Measurements from ENCODE around the gene NRBF2. TPM values are rescaled to one million over a fixed set of nuclear protein-coding genes. Genes with fewer than 3 reads are reported as not detected.
A peak's percentile ranks its signal among the peaks of the same experiment; 100 is the strongest.

NRBF2 gene
- polyA plus RNA-seq, 2 of the 4 experiments (the other 2 are of a cell fraction), result 16.6 to 27.6 TPM

DNA sequence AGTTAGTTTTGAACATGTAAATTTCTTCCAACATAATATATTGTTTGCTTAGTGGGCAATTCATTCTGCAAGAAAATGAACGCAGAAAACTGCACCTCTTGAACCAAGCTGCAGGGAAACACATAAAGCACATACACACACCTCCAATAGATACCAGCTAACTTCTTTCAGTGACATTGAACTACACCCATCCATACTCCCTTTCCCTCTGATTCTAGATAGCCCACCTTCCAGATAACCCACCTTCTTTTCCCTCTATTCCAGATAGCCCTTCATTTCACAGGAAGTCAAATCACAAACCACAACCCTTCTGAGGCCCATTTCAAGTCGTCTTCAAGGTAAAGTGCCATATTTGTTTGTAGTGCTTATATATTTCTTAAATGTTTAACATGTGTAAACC lies 28.5 kb downstream of the NRBF2 start (continued):
- TF ChIP-seq EHF (CRISPR knock-in tag; IDR thresholded peaks at IDR 0.05), result no peak
- TF ChIP-seq RNF2 (IDR thresholded peaks at IDR 0.05; ENCODE audit: borderline replicate concordance, low read depth), result no peak

DNA sequence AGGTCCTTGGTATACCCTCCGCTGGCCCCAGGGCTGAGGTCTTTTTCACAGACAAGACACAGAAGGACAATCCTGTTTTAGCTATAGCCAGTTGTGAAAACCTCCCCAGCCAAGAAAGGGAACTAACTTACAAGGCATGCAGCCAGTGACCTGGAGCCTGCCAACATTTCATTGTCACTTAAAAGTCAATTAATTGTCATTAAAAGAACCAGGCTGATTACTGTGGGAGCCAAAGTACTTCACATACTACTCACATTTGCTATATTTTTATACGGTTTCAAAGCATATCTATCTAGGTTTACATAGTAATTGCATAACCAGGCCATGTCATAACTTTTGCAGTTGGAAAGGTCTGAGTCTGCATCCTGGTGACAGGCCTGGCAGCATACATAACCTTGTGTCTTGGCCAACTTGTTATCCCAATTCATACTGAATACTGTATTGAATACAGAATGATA lies 31.1 kb downstream of the NRBF2 start:
- Histone ChIP-seq H3K4me3 (no peak overlapping the region), H3K4me2 (no peak overlapping the region), H3K27ac (no peak overlapping the region), H3K9me3 (no peaks in the 10 kb centered on the region), H3K4me1 (no peaks in the 10 kb centered on the region)
- DNase-seq (ENCODE audit: low read depth in 1 of 2, low spot score in 1 of 2) (no peak), ATAC-seq (no peak), FAIRE-seq (no peak)
- 75% methylated on average over 2 of the region's 2 CpGs for WGBS (ENCODE audit: missing lambda C conversion rate)
- ChIA-PET CTCF (interaction anchor here (1.2 to 7.7 kb wide), 5 partner anchors 465 to 605 kb away, joined by 3 to 143 read pairs (median 5); no protein-coding TSS in a partner anchor), POLR2A (no interaction called here)
- TF ChIP-seq NFE2L2 (conservative IDR thresholded peaks at IDR 0.05; ENCODE audit: low read length), result no peak
- TF ChIP-seq POLR2A (IDR thresholded peaks at IDR 0.05; ENCODE audit: low read length), result no peak
- TF ChIP-seq SMC3 (IDR thresholded peaks at IDR 0.05), result no peak
- no peak for TF ChIP-seq MAZ (IDR thresholded peaks at IDR 0.05; ENCODE audit: borderline replicate concordance, low read depth, low read length)
- no peak for TF ChIP-seq TP53 (CRISPR knock-in tag; IDR thresholded peaks at IDR 0.05)
- TF ChIP-seq RARB (CRISPR knock-in tag; IDR thresholded peaks at IDR 0.05), result no peak
- no peak for TF ChIP-seq RAD21 (conservative IDR thresholded peaks at IDR 0.05 in 1 of 2, IDR thresholded peaks at IDR 0.05 in 1 of 2)

DNA sequence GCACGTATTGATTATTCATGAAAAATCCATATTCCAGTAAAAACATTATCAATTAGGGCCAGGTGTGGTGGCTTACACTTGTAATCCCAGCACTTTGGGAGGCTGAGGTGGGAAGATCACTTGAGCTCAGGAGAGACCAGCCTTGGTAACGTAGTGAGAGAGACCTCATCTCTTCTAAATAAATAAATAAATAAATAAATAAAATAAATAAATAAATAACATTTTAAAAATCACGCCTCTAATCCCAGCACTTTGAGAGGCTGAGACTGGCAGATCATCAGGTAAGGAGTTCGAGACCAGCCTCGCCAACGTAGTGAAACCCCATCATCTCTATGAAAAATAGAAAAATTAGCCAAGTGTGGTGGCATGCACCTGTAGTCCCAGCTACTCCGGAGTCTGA lies 32.1 kb downstream of the NRBF2 start:
- H3K9me3 ChIP-seq, result no peaks in the 10 kb centered on the region
- H3K4me3 ChIP-seq, result no peak overlapping the region
- H3K4me2 ChIP-seq, result no peak overlapping the region
- TF ChIP-seq ZFP36 (IDR thresholded peaks at IDR 0.05; ENCODE audit: borderline replicate concordance, partially characterized antibody) (no peak), EHF (CRISPR knock-in tag; IDR thresholded peaks at IDR 0.05) (no peak), ZC3H11A (IDR thresholded peaks at IDR 0.05) (peak; percentile 75)
- CTCF ChIA-PET, result interaction anchor here (0.5 to 7.7 kb wide), 8 partner anchors 8 to 604 kb away, joined by 3 to 143 read pairs (median 23); no protein-coding TSS in a partner anchor
- WGBS (ENCODE audit: missing lambda C conversion rate), result 95% methylated on average over 7 of the region's 7 CpGs
- H3K4me1 ChIP-seq, result no peaks in the 10 kb centered on the region
- no peak for DNase-seq (ENCODE audit: low read depth in 1 of 2, low spot score in 1 of 2)
- POLR2A ChIA-PET, result no interaction called here
- ATAC-seq, result no peak
- no peak overlapping the region for H3K27ac ChIP-seq
- no peak for FAIRE-seq

GRCh38 chr10:63166742-63167258 lies 33.7 kb downstream of the NRBF2 start:
- TF ChIP-seq, protein P1, sequence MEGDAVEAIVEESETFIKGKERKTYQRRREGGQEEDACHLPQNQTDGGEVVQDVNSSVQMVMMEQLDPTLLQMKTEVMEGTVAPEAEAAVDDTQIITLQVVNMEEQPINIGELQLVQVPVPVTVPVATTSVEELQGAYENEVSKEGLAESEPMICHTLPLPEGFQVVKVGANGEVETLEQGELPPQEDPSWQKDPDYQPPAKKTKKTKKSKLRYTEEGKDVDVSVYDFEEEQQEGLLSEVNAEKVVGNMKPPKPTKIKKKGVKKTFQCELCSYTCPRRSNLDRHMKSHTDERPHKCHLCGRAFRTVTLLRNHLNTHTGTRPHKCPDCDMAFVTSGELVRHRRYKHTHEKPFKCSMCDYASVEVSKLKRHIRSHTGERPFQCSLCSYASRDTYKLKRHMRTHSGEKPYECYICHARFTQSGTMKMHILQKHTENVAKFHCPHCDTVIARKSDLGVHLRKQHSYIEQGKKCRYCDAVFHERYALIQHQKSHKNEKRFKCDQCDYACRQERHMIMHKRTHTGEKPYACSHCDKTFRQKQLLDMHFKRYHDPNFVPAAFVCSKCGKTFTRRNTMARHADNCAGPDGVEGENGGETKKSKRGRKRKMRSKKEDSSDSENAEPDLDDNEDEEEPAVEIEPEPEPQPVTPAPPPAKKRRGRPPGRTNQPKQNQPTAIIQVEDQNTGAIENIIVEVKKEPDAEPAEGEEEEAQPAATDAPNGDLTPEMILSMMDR (IDR thresholded peaks at IDR 0.05), result peak; percentile 82
- TF ChIP-seq KDM5A (IDR thresholded peaks at IDR 0.05) (no peak), SMC3 (IDR thresholded peaks at IDR 0.05) (peak; percentile 84), RAD21 (conservative IDR thresholded peaks at IDR 0.05 in 1 of 2, IDR thresholded peaks at IDR 0.05 in 1 of 2) (peak; percentile 79 to 82)

GRCh38 chr10:63168821-63169462 lies 35.8 kb downstream of the NRBF2 start:
- no peak for FAIRE-seq
- 75% methylated on average over 2 of the region's 2 CpGs for WGBS (ENCODE audit: missing lambda C conversion rate)
- ChIA-PET CTCF (interaction anchor here (1.0 to 7.7 kb wide), 6 partner anchors 12 to 596 kb away, joined by 3 to 143 read pairs (median 45); no protein-coding TSS in a partner anchor), POLR2A (no interaction called here)
- DNase-seq (ENCODE audit: low read depth in 1 of 2, low spot score in 1 of 2), result no peak
- H3K4me3 ChIP-seq, result no peak overlapping the region
- TF ChIP-seq NFE2L2 (conservative IDR thresholded peaks at IDR 0.05; ENCODE audit: low read length) (no peak), JUNB (IDR thresholded peaks at IDR 0.05) (no peak), HMGXB4 (CRISPR knock-in tag; IDR thresholded peaks at IDR 0.05; ENCODE audit: borderline replicate concordance) (no peak), SREBF2 (IDR thresholded peaks at IDR 0.05) (no peak), FOXS1 (CRISPR knock-in tag; IDR thresholded peaks at IDR 0.05) (no peak)
- no peak overlapping the region for H3K4me2 ChIP-seq
- no peak for ATAC-seq
- no peak overlapping the region for H3K27ac ChIP-seq
- H3K9me3 ChIP-seq, result no peaks in the 10 kb centered on the region
- H3K4me1 ChIP-seq, result no peaks in the 10 kb centered on the region

More at GRCh38 chr10:63166742-63167258, 33.7 kb downstream of the NRBF2 start:
- ATAC-seq (peak; percentile 87 to 91), FAIRE-seq (peak; percentile 97), DNase-seq (ENCODE audit: low read depth in 1 of 2, low spot score in 1 of 2) (peak; percentile 31 to 84)
- H3K9me3 ChIP-seq, result no peaks in the 10 kb centered on the region
- POLR2A ChIA-PET, result interaction anchor here (0.6 to 1.9 kb wide), 2 partner anchors 463 to 539 kb away, joined by 4 to 11 read pairs; no protein-coding TSS in a partner anchor
- 5% methylated on average over 3 of the region's 3 CpGs for WGBS (ENCODE audit: missing lambda C conversion rate)
- no peak overlapping the region for H3K4me2 ChIP-seq
- H3K4me1 ChIP-seq, result no peaks in the 10 kb centered on the region
- H3K27ac ChIP-seq, result no peak overlapping the region
- H3K4me3 ChIP-seq, result no peak overlapping the region
- CTCF ChIA-PET, result interaction anchor here (0.6 to 7.7 kb wide), 59 partner anchors 8 to 729 kb away, joined by 3 to 143 read pairs (median 4); no protein-coding TSS in a partner anchor
